Activated naive CD4-positive, alpha-beta T cell treated with anti-CD3 and anti-CD28 coated beads for 36 hours (primary cell): ENCODE measurements around the gene ABI1. TPM values are rescaled to one million over a fixed set of nuclear protein-coding genes. Genes with fewer than 3 reads are reported as not detected.
"Not testable (repeated sequence)": the region's sequence is repeated elsewhere in the genome, so short reads cannot be mapped to it uniquely, and the experiment has no call there.

ENCODE experiments used
- CTCF ChIA-PET: fragments of 350-600 bp; sonication (Branson Sonifier 250); formaldehyde crosslinking; loops from one replicate; lab custom pipeline; 2021; ENCODE audit warnings: antibody characterized with exemption; lab: Charles Lee
- DNase-seq: peaks from one replicate; pipeline ENCODE4 v3.0.0-alpha.2; 2020
- H3K27ac Mint-ChIP-seq: one replicate; pipeline ENCODE4 v1.8.0; 2021; ENCODE audit warnings: mild to moderate bottlenecking, mixed read lengths
- H3K27me3 Mint-ChIP-seq: one replicate; pipeline ENCODE4 v1.8.0; 2021; ENCODE audit warnings: low read depth, mixed read lengths
- H3K36me3 Mint-ChIP-seq: one replicate; pipeline ENCODE4 v1.8.0; 2021; ENCODE audit warnings: low read depth, mixed read lengths
- H3K4me1 Mint-ChIP-seq: one replicate; pipeline ENCODE4 v1.8.0; 2021; ENCODE audit warnings: low read depth, mixed read lengths
- H3K4me3 Mint-ChIP-seq: one replicate; pipeline ENCODE4 v1.8.0; 2021; ENCODE audit warnings: mild to moderate bottlenecking, moderate library complexity, mixed read lengths
- H3K9me3 Mint-ChIP-seq: one replicate; pipeline ENCODE4 v1.8.0; 2021; ENCODE audit warnings: mixed read lengths
- intact Hi-C: fragments of 100-400 bp; cut with micrococcal nuclease; formaldehyde crosslinking; loops from one replicate; pipeline ENCODE4 v1.15.1; 2023
- total RNA-seq, 2 experiments: library from RNA; stranded (reverse); gene quantifications; one replicate each; pipeline ENCODE4 v1.2.3, GENCODE V29; 2021

Gene ABI1
- total RNA-seq: 10 to 100 TPM; 34.5 to 37.2 TPM

GRCh38 chr10:26860443-26861204 is at the start of gene ABI1:
TSS of gene ABI1 (minus strand) at chr10:26860958. CDS start at chr10:26860863, 95 bp downstream.
- no peaks in the 10 kb centered on the region for H3K27me3 Mint-ChIP-seq
- H3K27ac Mint-ChIP-seq: peak within 1 kb of the TSS; percentile 99
- H3K4me3 Mint-ChIP-seq: peak within 1 kb of the TSS; percentile 98
- DNase-seq: peak; percentile 98
- intact Hi-C loops: loop anchor here (1.0 to 5.0 kb wide), 17 partner anchors 20 to 644 kb away; partner anchors contain the start of genes APBB1IP, PDSS1, RAB18 and YME1L1
- peaks cover 2% of the 10 kb centered on the region for H3K36me3 Mint-ChIP-seq
- CTCF ChIA-PET: interaction anchor here (0.7 to 1.9 kb wide), 12 partner anchors 8 to 136 kb away, joined by 3 to 10 read pairs (median 4); no protein-coding TSS in a partner anchor
- H3K9me3 Mint-ChIP-seq: no peaks in the 10 kb centered on the region
- H3K4me1 Mint-ChIP-seq: peaks cover 30% of the 10 kb centered on the region

GRCh38 chr10:26909753-26910152 is 49.0 kb upstream of the ABI1 start:
- no peak overlapping the region for H3K4me3 Mint-ChIP-seq
- CTCF ChIA-PET: no interaction called here
- no peaks in the 10 kb centered on the region for H3K4me1 Mint-ChIP-seq
- H3K36me3 Mint-ChIP-seq: no peaks in the 10 kb centered on the region
- no peaks in the 10 kb centered on the region for H3K9me3 Mint-ChIP-seq
- H3K27me3 Mint-ChIP-seq: no peaks in the 10 kb centered on the region
- no peak for DNase-seq
- no peak overlapping the region for H3K27ac Mint-ChIP-seq
- intact Hi-C loops: no loop called here

- H3K27me3 Mint-ChIP-seq, DNase-seq, H3K9me3 Mint-ChIP-seq, H3K36me3 Mint-ChIP-seq, H3K27ac Mint-ChIP-seq, intact Hi-C loops, H3K4me3 Mint-ChIP-seq, H3K4me1 Mint-ChIP-seq: not testable (repeated sequence)
- CTCF ChIA-PET: interaction anchor here (0.6 kb wide), 1 partner anchor 266 kb away, joined by 5 read pairs; no protein-coding TSS in a partner anchor
These were observed 44.6 kb upstream of the ABI1 start for GRCh38 chr10:26905253-26905781.

DNA sequence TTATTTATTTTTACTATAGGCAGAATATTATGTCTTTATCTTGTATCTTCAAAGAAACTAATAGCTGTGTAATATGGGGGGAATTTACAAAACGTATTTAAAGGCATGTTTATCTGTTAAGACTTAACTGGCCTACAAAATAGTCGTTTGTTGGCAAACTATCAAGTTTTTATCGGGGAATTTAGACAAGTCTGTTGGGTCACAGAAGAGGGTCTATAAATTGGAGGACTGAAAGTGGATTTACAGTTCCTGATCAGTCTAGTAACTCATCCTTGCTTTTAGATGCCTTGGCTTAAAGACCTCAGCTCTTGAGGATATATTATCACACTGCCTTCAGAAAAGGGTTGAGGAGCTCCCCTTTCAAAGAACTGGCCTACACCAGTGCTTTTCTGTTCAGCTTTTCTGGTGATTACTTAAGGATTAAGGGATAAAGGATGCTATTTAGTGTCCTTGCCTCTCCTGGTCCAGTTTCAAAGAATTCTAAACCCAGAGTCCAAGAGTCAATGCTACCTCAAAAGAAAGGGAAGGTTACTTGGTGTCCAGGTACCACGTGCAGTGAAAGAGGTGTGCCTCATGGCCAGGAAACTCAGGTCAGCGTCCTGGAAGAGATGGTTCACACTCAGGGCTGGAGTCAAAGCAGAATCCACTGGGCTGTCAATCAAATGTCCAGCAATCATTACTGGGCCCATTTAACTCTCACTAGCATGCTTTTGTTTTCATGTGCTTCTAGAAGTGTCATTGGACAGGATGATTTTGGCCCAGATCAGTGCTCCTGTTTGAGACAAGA is 42.9 kb upstream of the ABI1 start:
- no peaks in the 10 kb centered on the region for H3K9me3 Mint-ChIP-seq
- no peaks in the 10 kb centered on the region for H3K36me3 Mint-ChIP-seq
- DNase-seq: no peak
- no peak overlapping the region for H3K27ac Mint-ChIP-seq
- intact Hi-C loops: no loop called here
- CTCF ChIA-PET: no interaction called here
- H3K4me1 Mint-ChIP-seq: no peaks in the 10 kb centered on the region
- no peak overlapping the region for H3K4me3 Mint-ChIP-seq
- no peaks in the 10 kb centered on the region for H3K27me3 Mint-ChIP-seq

DNA sequence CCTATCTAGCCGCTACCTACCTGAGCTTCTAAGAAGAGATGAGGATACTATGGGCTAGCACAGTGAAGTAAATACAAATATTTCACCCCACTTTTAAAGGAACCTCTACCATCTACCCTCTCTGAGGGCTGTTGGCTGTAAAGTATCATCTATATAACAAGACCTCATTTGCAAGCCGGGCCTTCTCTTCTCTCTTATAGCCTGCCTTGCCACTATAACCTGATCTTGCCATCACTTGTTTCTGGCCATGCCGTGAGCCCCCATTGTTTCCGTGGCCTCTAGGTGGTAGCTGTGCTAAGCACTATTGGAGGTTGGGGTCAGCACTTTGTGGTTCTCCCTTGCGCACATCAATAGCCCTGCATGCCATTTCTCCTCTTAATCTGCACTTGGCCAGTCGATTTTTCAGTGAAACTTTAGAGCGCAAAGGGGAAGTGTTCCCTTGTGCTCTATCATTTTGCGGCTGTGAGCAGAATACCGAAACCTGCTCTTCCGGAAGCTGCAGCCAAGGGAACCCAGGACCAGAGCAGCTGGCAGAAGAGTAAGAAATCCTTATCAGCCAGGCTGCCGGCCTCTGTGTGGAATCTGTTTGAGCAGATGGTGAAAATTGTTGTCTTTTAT is 31.7 kb upstream of the ABI1 start:
- H3K4me1 Mint-ChIP-seq, H3K27me3 Mint-ChIP-seq, H3K4me3 Mint-ChIP-seq, DNase-seq, intact Hi-C loops, H3K27ac Mint-ChIP-seq, CTCF ChIA-PET, H3K36me3 Mint-ChIP-seq, H3K9me3 Mint-ChIP-seq: not testable (repeated sequence)

DNA sequence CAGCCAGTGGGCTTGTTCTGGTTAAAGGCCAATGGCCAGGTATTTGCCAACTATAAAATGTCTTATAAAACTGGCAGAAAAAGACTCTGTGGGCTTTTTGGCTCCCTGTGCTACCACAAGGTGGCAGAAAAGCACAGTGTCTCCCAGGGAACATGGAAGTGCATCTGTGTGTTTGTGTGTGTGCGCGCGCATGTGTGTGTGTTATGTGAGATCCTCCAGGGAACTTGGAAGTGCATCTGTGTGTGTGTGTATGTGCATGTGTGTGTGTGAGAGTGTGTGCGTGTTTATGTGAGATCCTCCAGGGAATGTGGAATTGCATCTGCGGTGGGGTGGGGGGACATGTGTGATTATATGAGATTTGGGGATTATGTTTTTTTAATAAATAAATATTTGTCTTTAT is 30.2 kb upstream of the ABI1 start:
- DNase-seq: peak; percentile 64
- H3K4me1 Mint-ChIP-seq: no peaks in the 10 kb centered on the region
- H3K27ac Mint-ChIP-seq: no peak overlapping the region
- peaks cover 10% of the 10 kb centered on the region for H3K9me3 Mint-ChIP-seq
- H3K27me3 Mint-ChIP-seq: no peaks in the 10 kb centered on the region
- intact Hi-C loops: loop anchor here (1.0 to 2.0 kb wide), 3 partner anchors 210 to 469 kb away; partner anchors contain the start of gene ANKRD26
- no peak overlapping the region for H3K4me3 Mint-ChIP-seq
- peaks cover 1% of the 10 kb centered on the region for H3K36me3 Mint-ChIP-seq
- CTCF ChIA-PET: no interaction called here

DNA sequence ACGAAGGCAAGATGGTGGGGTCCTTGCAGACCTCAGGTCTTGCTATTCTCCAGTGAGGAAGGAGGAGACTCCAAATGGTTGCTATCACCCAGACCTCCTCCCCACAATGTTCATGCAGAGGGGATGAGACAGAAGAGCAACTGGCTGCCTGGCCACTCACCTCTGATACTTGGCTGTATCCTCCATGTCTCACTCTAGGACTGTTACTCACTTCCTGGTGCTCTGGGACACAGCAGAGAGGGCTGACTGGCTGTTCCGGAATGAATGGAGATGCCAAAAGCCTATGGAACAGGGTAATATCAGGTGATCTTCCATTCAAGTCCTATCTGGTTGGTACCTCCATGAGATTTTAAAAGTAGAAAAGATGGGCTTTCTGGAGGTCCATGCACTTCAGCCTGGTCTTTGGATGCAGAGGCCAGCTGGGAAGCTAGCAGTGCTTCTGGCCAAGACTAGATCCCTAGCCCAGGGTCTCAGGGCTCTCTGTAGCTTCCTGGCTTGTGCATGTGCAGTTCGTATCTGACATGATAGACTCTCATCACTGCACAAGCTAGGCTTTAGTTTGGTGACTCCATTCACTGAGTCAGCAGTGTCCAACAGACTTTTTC is 27.0 kb upstream of the ABI1 start:
- H3K9me3 Mint-ChIP-seq: peaks cover 5% of the 10 kb centered on the region
- H3K27ac Mint-ChIP-seq: no peak overlapping the region
- H3K27me3 Mint-ChIP-seq: peaks cover 5% of the 10 kb centered on the region
- no peaks in the 10 kb centered on the region for H3K4me1 Mint-ChIP-seq
- H3K36me3 Mint-ChIP-seq: peaks cover 1% of the 10 kb centered on the region
- no peak overlapping the region for H3K4me3 Mint-ChIP-seq
- CTCF ChIA-PET: interaction anchor here (10.3 kb wide), 1 partner anchor 162 kb away, joined by 145 read pairs; no protein-coding TSS in a partner anchor
- intact Hi-C loops: no loop called here
- no peak for DNase-seq

DNA sequence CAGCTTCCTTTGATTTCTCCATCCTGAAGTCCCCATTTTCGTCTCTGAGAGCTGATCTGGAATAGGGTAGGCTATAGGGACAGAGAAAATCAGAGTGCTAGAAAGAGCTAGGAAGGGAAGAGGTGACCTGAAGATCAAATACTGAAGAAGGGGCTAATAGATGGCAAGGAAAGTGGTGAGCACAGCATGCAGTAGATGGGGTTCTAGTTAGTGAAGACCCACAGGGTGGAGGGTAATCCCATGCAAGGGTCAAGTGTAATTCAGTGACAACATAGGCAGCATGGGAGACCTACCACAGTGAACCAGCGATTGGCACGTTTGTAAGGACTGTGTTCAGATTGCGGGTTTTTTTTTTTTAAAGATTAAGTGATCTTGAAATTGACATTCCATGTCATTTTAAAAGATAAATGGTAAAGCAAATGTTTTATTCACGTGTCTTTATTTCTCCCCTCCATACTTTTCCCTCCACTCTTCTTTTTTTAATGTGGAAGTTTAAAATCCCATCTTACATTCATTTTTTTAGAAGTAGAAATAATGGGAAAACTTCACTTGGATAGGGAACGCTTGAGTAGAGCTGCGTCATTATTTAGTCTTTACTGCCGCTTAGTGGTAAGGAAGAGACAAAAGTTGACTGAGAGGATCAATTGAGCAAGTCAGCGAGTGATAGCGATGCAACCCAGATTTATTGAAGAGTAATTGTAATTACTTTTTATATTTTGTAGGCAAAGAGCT is 21.0 kb upstream of the ABI1 start:
- Mint-ChIP-seq H3K9me3 (no peaks in the 10 kb centered on the region), H3K27me3 (peaks cover 5% of the 10 kb centered on the region), H3K36me3 (no peaks in the 10 kb centered on the region), H3K4me3 (no peak overlapping the region), H3K4me1 (peaks cover 2% of the 10 kb centered on the region), H3K27ac (no peak overlapping the region)
- intact Hi-C loops: loop anchor here (1.0 to 5.0 kb wide), 7 partner anchors 20 to 1154 kb away; no protein-coding TSS in a partner anchor
- DNase-seq: no peak
- CTCF ChIA-PET: interaction anchor here (0.6 to 10.3 kb wide), 22 partner anchors 8 to 546 kb away, joined by 3 to 145 read pairs (median 3); no protein-coding TSS in a partner anchor

DNA sequence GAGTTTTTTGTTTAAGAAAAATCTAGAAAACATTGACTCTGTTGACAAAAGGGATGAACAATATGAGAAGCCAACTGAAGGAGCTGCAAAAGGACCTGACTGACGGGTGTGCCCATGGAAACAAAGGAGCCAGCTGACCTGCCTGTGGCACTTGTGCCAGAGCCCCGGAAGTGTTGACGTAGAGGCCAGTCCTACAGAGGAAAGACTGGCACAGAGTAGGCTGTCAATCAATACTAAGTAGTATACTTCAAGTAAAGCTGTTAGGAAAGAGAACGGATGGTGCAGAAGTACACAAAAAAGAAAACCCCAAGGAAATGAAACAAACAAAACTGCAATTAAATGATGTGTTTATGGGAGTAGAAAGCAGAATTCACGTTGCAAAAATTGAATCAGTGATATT is 19.0 kb upstream of the ABI1 start:
- Mint-ChIP-seq H3K4me3 (no peak overlapping the region), H3K36me3 (no peaks in the 10 kb centered on the region), H3K4me1 (peaks cover 2% of the 10 kb centered on the region), H3K27ac (no peak overlapping the region), H3K9me3 (no peaks in the 10 kb centered on the region), H3K27me3 (peaks cover under 1% of the 10 kb centered on the region)
- no peak for DNase-seq
- intact Hi-C loops: loop anchor here (5.0 kb wide), 1 partner anchor 1152 kb away; no protein-coding TSS in a partner anchor
- CTCF ChIA-PET: interaction anchor here (10.3 kb wide), 1 partner anchor 154 kb away, joined by 145 read pairs; no protein-coding TSS in a partner anchor

- Mint-ChIP-seq H3K27ac (no peak overlapping the region), H3K9me3 (no peaks in the 10 kb centered on the region), H3K4me1 (peaks cover 6% of the 10 kb centered on the region), H3K4me3 (no peak overlapping the region), H3K36me3 (no peaks in the 10 kb centered on the region), H3K27me3 (no peaks in the 10 kb centered on the region)
- intact Hi-C loops: no loop called here
- no peak for DNase-seq
- CTCF ChIA-PET: interaction anchor here (1.2 to 2.5 kb wide), 4 partner anchors 9 to 145 kb away, joined by 3 to 13 read pairs (median 6); partner anchors contain the start of gene ABI1
These were observed 10.0 kb upstream of the ABI1 start for GRCh38 chr10:26870766-26871165.

DNA sequence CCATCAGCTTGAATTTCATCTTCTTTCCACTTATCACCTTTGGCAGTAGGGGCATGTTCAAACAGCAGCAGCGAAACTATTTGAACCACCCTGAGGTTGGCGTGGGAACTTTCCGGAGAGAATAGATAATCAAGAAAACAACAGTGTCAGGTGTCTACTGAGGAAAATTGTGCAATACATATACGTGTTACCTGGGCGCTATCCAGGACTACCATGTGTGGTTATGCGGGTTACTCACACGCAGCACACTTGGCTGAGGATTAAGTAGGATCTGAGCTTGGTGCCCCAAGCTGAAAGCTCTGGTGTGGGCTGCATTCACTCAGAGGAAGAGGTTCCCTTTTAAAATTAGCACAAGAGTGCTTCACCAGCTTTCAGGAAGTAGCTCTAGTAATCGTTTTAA is 8.8 kb upstream of the ABI1 start:
- Mint-ChIP-seq H3K36me3 (no peaks in the 10 kb centered on the region), H3K4me1 (peaks cover 6% of the 10 kb centered on the region), H3K9me3 (no peaks in the 10 kb centered on the region), H3K4me3 (no peak overlapping the region), H3K27me3 (no peaks in the 10 kb centered on the region), H3K27ac (no peak overlapping the region)
- intact Hi-C loops: no loop called here
- CTCF ChIA-PET: interaction anchor here (0.8 to 2.5 kb wide), 3 partner anchors 8 to 12 kb away, joined by 5 to 13 read pairs (median 9); partner anchors contain the start of gene ABI1
- peak; percentile 38 for DNase-seq
